Measurements from ENCODE around the gene GAR1.
A peak's percentile ranks its signal among the peaks of the same experiment; 100 is the strongest.
"Not testable (repeated sequence)": the region's sequence is repeated elsewhere in the genome, so short reads cannot be mapped to it uniquely, and the experiment has no call there.

Gene GAR1

DNA sequence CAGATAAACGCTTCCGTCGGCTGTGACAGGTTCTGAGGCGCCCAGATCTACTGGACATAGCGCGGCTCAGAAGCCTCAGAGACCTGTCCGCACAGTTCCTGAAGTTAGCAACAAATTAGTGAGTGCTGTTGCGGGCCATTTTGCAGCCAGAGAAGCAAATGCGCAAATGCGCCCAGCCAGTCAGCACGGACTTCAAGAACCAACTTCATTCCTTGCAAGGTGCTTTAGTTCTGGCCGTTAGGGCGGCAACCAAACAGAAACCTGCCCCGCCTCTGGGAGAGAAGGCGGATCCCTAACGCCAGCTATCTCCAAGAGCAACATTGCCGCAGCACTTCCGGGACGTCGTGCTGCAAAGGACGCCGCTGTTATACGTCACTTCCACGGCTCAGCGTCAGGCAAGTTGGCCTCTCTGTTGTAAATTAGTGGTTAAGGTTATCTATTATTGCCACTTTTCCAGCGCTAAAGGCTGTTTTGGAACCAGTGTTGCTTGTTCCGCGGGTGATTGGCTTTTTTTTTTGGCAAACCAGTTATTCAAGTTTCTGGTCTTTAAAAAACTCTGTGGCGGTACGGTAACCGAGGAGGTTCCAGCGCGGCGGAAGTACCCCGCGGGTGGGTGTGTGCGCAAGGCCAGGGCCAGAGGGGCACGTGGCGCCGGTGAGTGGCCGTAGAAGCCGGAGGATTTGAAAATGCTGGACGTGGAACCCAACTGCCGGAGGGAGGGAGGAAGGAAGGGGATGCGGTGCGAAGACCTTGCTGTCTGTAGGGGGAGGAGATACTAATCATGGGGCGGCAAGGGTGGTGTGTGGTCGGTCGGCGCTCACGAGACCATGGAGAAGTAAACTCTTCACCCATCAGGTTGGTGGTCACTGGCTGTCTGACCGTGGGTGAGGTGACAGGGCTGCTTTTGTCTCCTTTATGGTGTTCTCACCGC lies at the start of gene GAR1:
Gene GAR1, plus strand, starts transcription at position 612 of the 931 bp plus-strand sequence. CDS start 403 bp downstream, outside the sequence.
- peak; percentile 80 to 84 for DNase-seq

DNA sequence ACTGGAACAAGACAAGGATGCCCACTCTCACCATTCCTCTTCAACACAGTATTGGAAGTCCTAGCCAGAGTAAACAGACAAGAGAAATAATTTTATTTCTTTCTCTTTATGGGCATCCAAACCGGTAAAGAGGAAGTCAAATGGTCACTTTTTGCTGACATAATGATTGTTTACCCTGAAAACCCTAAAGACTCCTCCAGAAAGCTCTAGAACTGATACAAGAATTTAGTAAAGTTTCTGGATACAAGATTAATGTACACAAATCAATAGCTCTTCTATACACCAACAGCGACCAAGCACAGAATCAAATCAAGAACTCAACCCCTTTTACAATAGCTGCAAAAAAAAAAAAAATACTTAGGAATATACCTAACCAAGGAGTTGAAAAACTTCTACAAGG lies 33.5 kb upstream of the GAR1 start:
- not testable (repeated sequence) for DNase-seq

DNA sequence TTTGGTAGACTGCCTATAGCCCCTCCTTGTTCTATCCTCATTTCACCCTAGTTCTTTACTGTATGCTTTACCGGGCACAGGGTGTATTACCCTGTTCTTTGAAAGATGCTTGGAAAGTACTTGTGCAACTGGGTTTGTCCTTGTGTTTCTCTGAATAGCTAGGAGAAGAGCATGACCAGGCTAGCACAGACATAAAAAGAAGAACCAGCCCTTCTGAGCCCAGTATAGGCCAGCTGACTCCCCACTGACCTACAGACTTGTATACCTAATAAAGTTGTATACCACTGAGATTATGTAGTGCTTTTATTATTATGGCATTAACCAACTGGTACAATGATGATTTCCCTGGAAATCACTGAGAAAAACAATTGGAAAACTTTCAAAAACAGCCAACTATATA lies 28.7 kb upstream of the GAR1 start:
- no peak for DNase-seq

DNA sequence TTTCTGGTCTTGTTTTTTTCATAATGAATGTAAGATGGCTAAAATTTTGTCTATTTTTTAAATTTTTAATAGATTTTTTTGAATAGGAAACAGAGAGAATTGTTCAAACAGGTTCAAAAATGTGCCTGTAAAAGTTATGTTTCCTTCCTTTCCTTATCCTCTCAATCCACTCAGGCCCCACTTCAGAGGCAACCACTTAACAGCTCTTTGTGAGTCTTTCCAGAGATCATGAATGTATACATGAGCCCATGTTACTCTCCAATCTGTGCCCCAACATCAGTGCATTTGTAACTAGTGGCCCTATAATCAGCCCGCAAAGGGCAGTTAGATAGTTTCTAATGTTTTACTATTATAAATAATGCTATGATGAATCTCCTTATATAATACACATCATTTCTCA lies 27.8 kb upstream of the GAR1 start:
- DNase-seq, result no peak

DNA sequence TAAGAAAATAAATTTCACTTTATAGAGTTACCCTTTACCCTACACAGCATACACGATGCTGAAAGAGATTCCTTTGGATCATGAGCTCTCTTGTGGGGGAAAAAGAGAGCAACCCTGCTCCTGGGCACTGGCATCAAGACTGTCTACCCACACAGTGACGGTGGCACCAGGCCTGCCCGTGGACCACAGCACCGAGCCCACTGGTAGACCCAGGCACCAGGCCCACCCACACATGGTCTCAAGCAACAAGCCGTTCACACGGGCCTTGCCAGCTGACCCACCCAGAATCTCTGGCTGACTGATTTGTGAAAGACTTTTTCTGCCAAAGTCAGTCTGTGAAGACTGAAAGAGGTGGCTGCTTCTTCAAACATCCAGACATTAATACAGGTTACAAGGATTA lies 20.5 kb upstream of the GAR1 start:
- DNase-seq, result no peak

DNA sequence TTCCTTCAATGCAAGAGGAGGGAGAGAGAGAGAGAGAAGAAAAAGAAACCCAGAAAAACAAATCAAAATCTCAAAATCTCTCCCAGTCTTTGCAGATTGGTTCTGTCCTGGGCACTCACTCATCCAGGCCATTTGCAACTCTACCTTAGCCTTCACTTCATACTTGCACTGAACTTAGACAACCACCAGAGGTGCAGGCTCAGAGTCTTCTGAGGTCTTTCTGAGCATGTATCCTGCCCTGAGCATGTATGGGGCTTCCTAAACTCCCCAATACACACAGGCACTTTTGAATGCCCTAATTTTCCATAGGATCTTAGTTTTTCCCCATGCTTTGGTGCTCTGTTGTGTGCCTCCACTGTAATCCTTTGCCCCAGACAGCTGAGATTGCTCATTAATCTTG lies 16.7 kb upstream of the GAR1 start:
- no peak for DNase-seq

DNA sequence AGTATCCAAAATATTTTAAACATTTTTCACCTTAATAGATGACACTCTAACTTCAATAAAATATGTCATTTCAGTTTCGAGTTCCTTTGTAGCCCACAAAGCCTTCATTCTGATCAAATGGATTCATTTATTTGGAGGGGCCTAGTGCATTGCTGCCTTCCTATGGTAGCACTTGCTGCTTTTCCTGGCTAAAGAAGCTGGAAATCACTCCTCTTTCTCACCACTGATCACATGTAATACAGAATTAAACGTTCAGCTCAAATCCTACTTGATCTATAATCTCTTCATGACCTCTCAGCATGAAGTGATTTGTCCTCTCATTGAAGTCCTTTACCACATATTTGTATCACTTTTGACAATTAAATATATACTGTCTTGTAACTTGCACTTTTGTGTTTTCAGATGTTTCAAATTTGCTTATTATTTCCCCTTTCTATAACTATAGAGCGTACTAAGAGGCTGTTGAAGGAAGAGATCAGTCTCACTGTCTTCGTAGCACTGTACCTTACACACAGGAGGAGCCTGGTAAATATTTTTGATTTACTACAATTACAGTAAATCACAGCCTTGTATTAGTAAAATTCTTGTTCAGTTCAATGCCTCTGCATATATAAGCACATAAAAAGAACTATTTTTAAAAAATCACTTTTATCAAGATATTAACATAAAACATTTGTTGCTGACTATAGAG lies 14.3 kb upstream of the GAR1 start:
- no peak for DNase-seq

DNA sequence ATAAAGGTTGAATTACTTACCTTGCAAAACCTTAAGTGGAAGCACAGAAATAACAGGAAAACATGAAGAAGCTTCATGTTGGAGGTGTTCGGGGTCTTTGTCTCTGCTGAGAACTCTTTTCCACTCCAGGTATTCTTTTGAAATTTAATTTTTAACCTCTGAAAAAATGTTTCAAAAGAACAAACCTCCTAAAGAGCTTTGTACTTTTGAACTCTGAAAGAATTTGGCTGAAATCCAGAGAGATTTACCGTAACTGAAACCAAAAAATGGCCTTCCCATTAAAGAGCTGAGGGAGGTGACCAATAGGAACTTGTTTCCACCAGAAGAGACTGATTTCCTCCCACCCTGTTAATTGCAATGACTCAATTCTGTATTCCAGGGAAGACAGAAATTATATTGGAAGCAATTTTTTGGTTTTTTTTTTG lies 13.7 kb upstream of the GAR1 start, which contains the start of gene CFI:
Gene CFI, minus strand, starts transcription at position 105 of the 425 bp plus-strand sequence. Its CDS starts 28 bp downstream, at position 77.
- no peak for DNase-seq

DNA sequence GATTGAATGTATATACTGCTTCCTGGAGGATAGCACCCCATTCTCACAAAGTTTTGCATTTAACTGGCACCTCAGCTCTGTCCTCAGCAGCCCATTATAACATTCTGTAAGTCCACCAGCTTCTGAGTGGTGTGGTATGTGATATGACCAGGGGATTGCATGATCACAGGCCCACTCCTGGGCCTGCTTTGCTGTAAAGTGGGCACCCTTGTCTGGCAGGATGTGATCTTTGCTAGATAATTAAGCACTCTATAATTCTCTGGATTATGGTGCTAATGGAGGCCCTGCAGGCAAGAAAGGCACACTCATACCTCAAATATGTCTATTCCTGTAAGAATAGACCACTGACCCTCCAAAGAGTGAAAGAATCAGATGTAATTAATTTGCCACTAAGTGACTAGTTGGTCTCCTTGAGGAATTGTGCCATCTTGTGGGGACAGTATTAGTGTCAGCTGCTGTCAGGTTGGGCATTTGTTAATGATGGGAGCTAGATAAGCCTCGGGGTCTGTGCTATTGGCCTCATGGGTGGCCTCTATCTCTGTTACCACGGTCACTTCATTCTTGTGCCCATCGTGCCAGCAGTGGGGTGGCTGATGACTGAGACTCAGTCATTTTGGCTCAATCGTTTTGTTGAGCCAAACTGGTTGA lies 11.5 kb upstream of the GAR1 start:
- peak in 1 of 2 donors; percentile 10 for DNase-seq

DNA sequence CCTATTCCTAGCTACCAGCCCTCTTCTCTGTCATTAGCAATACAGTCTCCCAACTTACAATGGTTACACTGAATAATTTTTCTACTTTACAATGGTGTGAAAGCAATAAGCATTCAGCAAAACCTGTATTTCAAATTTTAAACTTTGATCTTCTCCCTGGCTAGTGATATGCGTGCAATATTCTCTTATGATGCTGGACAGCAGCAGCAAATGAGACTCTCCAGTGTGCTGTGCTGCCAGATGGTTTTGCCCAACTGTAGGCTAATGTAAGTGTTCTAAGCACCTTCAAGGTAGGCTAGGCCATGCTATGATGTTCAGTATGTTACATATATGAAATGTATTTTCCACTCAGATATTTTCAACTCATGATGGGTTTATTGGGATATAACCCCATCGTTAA lies 5.9 kb upstream of the GAR1 start:
- no peak for DNase-seq

DNA sequence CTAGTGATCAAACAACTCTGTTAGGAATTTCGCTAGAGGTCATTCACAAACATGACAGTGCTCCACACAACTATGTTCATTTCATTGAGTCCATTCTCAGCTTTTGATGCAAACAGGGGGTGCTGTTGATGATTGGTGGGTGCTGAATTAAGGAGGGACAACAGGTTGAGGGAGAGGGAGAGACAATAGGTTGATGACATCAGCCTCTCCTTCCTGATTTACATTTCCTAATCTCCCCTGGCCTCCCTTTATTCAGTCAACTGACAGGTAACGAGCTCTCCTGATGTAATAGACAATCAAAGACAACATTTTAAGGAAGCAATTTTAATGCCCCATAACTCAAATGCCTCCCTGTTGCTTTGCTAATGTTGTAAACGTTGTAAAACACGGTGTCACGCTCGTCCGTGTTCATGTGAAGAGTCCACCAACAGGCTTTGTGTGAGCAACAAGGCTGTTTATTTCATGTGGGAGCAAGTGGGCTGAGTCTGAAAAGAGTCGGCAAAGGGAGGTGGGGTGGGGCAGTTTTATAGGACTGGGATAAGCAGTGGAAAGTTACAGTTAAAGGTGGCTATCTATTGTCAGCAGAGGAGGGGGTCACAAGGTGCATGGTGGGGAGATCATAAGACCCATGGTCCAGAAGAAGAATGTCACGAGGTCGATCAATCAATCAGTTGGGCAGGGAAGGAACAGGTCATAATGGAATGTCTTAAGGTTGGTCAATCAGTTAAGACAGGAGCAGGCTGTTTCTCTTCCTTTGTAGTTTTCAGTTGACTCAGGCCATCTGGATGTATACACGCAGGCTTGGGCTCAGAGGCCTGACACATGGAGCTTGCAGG lies 4.8 kb upstream of the GAR1 start:
- DNase-seq, result no peak

DNA sequence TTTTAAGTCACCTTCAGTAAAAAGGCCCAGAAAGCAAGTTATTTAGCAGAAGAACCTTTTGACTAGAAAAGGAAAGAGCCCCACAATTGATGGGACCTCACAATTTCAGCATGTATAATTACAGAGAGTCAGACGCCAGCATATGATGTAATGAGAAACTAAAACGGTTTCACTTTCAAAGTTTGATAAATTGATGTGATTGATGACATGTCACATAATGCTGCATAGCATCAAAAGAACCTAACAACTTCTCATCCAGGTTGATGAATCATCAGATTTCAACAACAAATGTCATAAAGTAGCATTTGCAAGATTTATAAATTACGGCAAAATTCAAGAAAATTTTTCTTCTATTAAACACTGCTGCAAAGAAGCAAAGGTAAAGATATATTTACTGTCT lies 3.9 kb upstream of the GAR1 start:
- no peak for DNase-seq

DNA sequence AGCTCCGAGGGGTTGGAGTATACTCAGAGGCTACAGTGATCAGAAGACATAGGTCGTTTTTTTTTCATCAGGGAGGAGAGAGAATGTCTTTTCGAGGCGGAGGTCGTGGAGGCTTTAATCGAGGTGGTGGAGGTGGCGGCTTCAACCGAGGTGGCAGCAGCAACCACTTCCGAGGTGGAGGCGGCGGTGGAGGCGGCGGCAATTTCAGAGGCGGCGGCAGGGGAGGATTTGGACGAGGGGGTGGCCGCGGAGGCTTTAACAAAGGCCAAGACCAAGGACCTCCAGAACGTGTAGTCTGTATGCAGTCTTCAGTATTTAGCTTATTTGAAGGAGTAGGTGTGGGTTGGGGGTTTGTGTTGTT lies 500 bp downstream of the GAR1 start:
- no peak for DNase-seq

DNA sequence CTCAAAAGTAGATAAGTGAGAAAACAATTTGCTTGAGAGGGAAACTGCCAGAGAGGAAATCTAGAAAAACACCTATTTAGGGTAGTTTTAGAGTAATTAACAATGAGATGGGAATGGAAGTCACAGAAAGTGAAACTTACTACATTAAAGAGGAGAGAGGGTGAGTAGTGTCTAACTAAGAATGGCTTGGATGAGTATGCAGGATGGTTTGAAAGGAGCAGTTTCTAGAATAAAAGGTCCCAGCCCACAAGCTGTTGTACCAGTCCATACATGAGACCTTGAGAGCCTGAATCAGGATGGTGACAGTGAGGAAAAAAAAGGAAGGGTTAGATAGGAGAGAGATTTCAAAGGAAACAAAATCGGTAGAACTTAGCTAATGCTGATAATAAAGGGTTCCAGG lies 1.3 kb downstream of the GAR1 start:
- no peak for DNase-seq

DNA sequence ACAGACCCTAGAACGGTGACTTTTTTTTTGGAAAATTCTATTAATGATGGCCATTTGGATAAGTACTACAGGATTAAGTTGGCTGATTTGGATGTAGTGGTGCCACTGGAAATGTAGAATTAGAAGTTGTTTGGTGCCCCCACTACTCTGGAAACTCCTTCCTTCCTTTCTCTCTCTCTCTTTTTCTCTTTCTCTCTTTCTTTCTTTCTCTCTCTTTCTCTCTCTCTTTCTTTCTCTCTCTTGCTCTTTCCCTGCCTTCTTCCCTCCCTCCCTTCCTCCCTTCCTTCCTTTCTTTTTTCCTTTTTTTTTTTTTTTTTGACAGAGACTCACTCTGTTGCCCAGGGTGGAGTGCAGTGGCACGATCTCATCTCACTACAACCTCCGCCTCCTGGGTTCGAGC lies 2.7 kb downstream of the GAR1 start:
- no peak for DNase-seq

DNA sequence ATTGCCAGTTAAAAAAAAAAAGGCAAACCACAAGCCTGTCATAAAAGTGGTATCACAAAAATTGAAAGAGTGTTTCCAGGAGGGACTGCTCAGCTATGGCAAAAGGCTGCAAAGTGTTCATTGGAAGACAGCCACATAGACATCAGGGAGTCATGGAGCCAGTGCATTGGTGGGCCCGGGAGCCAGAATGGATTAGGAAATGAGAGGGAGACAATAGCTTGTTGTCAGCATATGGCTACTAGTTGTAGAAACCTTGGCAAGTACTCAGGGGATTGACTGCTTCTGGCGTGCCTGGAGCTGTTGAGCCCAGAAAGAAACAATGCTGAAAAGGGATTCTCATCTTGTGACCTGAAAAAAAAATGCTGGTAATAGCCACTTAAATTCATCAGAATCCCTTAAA lies 5.0 kb downstream of the GAR1 start:
- DNase-seq, result no peak

DNA sequence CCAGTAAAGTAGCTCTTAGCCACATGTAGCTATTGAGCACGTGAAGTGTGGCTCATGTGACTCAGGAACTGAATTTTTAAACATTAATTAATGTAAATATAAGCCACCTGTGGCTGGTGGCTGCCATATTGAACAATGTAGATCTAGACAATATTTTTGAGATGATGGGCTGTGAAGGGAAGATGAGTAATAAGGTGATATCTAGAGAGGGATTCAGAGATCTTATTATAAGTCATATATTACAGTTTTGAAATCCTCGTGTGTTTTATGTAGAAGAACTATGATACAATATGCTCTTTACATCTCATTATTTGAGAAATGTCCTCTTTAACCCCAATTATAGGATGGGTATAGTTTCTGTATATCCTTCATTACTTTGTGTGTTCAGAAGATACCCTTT lies 5.6 kb downstream of the GAR1 start:
- DNase-seq, result no peak

DNA sequence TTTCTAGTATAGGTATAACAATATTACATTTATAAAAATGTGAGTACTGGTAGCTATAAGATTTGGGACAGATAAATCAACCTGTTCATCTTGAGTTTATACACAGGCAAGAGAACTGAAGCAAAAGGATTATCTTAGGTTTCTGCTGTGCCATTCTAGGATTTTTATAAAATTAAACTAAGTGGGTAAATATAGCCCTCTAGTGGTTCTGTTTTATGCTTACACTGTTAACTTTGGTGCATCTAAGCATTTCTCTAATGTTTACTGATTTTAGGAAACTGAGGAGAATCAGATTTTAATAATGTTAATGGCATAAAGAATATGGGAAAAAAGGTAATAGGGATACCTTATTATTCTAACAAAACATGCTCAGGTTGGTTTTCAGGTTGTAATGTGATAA lies 11.2 kb downstream of the GAR1 start:
- DNase-seq, result no peak

DNA sequence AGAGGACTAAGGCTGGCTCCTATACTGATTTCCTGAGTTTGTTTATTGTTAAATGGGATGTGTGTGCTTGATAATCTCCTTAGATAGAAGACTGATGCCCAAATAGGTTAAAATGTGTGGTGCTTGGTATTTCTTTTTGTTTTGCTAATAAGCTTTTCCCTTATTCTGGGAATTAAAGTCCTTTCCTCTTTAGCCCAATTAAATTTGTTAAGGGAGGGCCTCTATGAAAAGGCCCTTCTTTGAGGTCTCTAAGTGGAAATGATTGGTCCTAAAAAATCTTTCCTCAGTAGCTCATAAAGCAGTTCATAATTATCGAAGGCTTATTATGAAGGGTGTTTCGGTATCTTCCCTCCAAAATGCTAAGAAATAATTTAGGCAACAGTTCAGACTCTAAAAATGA lies 12.1 kb downstream of the GAR1 start, which contains the start of gene RRH:
Gene RRH, plus strand, starts transcription at position 301 of the 400 bp plus-strand sequence. Its CDS starts 56 bp downstream, at position 357.
- no peak for DNase-seq

DNA sequence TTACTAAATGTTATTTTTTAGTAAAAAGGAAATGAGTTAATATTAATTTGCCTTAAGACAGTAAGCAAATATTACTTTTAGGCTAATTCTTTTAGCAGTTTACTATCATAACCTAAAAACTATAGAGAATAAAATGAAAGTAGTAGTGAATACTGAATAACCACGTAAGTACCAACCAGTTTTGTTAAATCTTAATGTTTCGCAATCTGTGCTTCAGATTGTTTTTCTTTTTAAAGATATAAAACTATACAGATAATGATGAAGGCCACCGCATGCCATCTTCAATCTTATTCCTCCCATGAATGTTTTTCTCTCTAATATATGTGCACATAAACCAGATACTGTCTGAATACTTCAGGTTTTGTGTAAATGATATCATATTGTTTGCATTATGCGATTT lies 18.2 kb downstream of the GAR1 start:
- no peak for DNase-seq

DNA sequence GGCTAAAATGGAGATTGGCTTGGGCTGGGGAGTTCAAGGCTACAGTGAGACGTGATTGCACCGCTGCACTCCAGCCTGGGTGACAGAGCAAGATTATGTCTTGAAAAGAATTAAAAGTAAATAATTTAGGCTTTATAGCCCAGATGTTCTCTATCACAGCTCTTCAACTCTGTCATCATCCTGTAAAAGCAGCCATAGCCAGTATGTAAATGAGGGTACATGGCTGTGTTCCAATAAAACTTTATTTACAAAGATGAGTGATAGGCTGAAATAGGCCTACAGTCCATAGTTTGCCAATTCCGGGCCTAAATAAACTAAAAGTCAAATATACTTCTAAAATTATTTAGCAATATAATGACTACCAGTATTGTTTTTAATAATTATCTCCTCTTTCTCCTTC lies 21.4 kb downstream of the GAR1 start:
- no peak for DNase-seq

DNA sequence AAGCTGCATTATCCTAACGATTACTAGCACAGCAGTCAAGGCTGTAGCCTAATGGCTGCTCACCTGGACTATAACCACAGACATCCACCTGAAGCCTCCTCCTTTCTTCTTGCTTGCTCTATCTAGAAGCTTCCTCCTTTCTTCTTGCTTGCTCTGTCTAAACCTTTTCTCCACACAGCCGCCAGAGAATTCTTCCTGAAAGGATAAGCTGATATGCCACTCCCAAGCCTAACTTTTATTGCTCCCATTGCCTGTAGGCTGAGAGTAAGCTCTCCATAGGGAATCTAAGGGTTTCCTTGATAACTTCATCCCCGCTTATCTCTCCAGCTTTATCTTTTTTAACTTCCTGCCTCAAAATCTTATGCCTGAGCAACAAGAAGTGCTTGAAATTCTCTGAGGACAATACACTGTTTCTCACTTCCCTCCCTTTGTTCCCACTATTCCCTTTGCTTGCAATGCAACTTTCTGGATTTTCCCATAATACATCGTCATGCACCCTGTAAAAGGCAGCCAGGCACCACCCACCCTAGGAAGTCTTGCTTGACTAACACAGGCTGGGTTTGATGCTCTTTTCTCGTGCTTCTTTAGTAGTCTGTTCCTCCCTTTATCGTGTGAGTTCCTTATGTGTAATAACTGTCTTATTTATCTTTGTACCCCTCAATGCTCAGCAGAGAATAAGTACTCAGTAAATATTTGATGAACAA lies 31.0 kb downstream of the GAR1 start:
- DNase-seq, result no peak

Data from bone marrow (tissue), 2 donors.